HG03565 (cell line): Measurements from ENCODE around the gene SLC1A2.
"Not testable (repeated sequence)": the region's sequence is repeated elsewhere in the genome, so short reads cannot be mapped to it uniquely, and the experiment has no call there.

Experiments used
- ATAC-seq: cut with Tn5 transposase; IDR thresholded peaks from one replicate; pipeline ENCODE4 v1.9.1; 2021; ENCODE audit warnings: mild to moderate bottlenecking, moderate library complexity; ENCODE audit not compliant: unreplicated experiment

The SLC1A2 gene

GRCh38 chr11:35232891-35233330 lies 186.4 kb downstream of the SLC1A2 start:
- no peak for ATAC-seq

DNA sequence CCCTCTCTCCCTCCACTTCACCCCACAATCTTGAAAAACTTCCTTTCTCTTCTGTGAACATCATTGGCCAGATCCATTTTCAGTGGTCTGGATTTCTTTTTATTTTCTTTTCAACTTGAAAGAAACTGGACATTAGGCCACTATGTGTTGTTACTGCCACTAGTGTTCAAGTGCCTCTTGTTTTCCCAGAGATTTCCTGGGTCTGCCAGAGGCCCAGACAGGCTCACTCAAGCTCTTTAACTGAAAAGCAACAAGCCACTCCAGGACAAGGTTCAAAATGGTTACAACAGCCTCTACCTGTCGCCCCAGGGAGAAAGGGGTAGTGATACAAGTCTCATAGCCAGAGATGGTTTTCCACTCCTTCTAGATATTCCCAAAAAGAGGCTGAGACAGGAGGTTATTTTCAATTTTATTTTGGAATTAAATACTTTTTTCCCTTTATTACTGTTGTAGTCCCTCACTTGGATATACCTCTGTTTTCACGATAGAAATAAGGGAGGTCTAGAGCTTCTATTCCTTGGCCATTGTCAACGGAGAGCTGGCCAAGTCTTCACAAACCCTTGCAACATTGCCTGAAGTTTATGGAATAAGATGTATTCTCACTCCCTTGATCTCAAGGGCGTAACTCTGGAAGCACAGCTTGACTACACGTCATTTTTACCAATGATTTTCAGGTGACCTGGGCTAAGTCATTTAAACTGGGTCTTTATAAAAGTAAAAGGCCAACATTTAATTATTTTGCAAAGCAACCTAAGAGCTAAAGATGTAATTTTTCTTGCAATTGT lies 188.1 kb downstream of the SLC1A2 start:
- no peak for ATAC-seq

DNA sequence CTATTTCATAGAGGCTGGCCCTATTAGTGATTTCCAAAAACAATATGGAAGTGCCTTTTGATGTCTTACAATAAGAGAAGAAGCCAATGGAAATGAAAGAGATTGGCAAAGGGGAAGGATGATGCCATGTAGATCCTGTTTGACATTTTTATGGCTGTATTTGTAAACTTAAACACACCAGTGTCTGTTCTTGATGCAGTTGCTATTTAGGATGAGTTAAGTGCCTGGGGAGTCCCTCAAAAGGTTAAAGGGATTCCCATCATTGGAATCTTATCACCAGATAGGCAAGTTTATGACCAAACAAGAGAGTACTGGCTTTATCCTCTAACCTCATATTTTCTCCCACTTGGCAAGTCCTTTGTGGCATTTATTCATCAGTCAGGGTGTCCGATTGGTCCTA lies 189.0 kb downstream of the SLC1A2 start:
- ATAC-seq: no peak

GRCh38 chr11:35228328-35228725 lies 191.0 kb downstream of the SLC1A2 start:
- ATAC-seq: no peak

- no peak for ATAC-seq
These were observed 191.6 kb downstream of the SLC1A2 start for GRCh38 chr11:35227576-35228327.

- not testable (repeated sequence) for ATAC-seq
These were observed 192.6 kb downstream of the SLC1A2 start for GRCh38 chr11:35226756-35227155.

DNA sequence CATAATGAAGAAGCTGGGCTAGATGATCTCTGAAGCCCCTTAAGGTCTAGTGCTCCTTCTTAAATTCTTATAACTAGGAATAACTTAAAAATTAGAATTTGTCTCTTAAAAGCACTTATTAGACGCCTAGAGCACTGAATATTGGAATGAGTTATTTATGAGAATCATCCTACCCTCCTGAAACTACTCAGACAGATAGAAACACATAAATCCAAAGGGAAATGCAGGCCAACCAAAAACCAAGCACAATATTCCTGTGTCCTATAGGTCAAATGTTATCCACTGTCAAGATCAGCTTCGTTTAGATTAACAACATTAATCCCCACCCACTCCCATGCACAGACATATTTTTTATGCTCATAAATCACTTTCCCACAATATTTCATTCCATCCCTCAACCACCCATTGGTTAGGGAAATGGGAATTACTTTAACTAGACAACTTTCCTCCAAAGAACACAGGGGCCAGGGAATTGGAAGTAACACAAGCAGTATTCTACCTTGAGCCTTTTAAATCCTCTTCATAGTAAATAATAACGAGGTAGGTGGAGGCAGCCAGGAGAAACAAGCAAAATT lies 193.3 kb downstream of the SLC1A2 start:
- ATAC-seq: no peak

DNA sequence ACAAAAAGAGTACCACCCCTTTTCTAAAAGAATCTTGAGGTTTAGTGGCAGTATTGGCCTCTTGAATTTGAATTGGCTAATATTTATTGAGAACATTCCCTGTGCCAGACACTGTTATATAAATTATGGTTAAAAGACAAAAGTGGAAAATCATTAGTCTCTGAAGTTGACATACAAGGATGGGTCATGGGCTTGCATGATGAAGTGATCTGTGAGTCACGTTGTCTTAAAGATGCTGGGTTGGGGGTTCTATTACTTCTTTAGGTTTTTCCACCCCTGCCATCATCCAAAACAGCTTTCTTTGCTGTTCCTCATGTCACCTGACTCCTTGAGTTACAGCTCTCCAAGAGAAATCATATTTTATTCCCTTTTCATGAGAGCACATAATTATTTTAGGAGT lies 195.4 kb downstream of the SLC1A2 start:
- ATAC-seq: no peak

- no peak for ATAC-seq
These were observed 196.0 kb downstream of the SLC1A2 start for GRCh38 chr11:35223371-35223796.

DNA sequence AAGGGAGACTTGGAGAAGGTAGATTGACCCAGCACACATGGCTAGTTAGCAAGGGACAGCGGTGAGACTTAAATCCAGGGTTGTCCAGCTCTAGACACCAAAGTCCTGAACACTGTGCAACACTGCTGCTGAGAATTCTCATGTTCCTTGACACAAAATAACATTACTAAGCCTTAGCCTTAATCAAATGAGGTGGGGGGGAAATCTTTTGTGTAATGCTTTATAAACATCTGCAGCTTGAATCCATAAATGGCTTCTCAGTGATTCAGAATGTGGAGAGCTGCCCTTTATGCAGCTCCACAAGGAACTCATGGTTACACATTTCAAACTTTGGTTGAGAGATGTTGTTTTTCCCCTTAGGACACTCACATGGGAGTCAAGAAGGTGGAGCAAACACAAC lies 200.4 kb downstream of the SLC1A2 start:
- no peak for ATAC-seq

GRCh38 chr11:35216962-35217678 lies 202.2 kb downstream of the SLC1A2 start:
- no peak for ATAC-seq

DNA sequence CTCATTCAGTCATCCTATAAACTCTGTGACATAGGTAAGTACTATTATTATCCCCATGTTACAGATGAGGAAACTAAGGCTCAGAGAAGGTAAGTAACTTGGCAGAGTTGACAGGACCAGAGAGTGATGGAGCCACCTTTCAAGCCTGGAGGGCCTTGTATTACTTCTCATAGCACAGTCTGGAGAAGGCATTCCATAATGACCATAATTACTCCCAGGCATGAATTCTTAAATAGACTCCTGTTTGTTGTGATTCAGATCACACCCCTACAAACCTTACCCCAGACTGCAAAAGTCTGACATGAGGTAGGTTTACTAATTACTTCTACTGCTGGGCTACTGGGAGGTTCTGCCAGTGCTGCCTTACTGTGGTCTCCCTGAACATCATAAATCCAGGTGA lies 203.4 kb downstream of the SLC1A2 start:
- no peak for ATAC-seq

GRCh38 chr11:35214792-35215193 lies 204.6 kb downstream of the SLC1A2 start:
- no peak for ATAC-seq

DNA sequence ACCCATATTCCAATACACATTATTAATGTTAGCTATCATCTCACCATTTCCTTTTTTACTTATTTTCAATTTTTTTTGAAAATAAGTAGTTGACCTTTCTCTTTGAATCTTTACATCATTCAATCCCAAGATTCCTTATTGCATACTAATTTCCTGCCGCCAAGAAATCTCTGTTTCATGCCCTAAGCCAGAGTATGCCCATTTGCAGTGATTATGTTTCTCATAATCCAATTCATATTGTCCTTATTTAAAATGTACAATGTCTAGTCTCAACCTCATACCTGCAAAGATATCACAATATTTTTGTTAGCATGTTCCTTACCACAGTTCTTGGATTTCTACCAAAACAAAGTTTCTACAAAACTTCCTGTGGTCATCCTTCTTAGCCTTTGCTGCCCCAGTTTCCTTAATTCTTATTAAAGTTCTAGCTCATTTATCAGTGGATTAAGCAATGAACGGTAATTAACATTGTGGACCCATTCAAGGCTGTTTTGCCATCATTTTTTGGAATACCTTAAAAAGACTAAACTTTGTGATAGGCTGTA lies 205.1 kb downstream of the SLC1A2 start:
- ATAC-seq: no peak

DNA sequence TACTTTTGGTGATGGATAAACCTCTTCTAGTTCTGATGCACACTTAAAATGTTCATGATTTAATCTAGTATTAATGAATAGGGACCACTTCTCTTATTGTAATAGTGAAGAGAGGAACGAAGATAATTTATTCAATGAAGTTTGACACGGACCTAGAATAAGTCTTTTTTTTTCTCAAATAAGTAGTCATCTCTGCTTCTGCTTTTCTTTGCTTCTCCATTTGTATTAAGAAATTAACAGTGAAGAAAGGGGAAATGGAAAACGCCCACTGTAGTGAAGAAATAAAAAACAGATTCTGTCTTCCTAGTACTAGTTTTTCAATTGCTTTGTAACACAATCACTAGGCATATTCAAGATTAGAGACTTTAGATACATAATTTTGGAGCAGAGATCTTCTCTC lies 207.4 kb downstream of the SLC1A2 start:
- ATAC-seq: no peak

DNA sequence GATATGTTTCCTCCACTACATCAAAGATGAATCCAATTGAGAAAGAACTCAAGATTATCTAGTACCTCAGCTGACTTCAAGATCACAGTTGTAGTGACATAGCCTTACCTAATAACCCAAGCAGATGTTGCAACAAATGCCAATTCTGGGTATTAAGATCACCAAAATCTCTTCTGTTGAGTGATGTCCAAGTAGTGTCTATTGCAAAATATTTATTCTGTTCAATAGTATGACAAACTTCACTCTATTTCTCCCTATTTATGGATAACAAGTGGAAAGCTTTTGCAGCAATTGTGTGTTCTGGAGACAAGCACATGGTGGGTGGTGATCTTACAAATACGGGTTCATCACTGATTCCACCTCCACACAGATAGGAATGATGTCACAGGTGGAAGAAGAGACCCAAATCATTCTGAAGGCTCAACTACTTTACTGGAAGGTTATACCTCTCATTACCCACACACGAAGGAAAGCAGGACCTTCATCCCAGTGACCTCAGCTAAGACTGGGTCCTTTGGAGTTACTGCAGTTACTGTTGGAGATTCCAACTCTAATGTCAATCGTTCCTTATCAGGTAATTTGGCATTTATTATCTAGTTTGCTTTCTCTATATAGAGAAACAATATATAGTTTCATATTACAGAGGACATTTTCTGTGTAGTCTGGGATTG lies 208.3 kb downstream of the SLC1A2 start:
- ATAC-seq: no peak

- no peak for ATAC-seq
These were observed 210.6 kb downstream of the SLC1A2 start for GRCh38 chr11:35208795-35209194.

DNA sequence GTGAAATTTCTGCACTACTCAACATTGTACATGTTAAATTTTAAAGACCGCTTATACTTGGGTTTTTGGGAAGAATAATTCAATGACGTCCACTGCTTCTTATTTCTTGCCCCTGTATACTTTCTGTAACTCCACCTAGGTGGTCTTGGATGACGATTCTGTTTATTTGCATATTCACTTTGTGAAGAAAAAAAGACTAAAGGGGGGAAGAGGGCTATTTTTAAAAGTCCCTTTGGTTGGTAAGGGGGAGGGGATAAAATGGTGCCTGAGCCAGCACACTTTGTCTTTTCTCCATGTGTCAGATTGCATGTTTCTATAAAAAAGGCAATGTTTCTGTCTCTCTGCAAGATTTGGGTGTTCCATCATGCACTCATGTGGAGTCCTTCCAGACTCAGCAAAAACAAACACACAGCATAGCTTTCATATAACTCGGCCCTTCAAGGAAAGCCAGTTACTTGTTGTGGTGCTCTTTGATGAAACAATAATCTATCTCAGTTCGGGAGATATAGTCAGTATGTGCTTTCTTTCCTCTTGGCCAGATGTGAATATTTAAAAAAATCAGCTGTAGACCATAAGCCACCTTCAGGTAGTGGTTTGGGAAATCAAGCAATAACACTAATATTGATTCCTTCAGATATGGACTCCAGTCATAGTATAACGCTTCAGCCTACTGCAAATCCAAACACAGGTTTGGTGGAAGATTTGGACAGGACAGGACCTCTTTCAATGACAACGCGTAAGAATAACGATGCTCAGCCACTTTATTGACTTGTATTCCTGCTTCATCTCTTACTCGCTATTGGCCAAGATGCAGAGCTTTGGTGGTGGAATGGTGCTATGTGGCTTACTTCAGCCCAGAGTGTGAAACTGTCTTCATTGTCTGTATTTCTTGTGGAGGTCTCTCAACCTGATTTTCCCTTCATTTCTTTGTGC lies 211.6 kb downstream of the SLC1A2 start:
- no peak for ATAC-seq

DNA sequence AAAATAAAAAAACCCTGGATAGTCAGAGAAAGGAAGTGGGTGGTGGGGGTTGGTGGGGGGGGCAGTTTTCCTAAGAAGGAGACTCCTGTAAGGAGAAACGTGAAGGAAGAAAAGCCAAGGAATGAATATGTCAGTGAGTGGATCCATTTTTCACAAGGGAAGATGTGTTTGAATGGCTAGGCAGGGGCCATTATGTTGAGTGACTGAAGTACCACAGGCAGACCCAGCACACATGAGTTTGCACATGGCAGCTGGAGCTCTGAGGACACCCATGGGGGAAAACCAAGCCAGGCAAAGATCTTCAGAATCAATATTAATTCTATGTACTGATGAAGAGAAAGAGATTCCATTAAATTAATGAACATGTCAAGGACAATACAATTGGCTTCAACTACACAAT lies 212.7 kb downstream of the SLC1A2 start:
- ATAC-seq: no peak
